PFSK-1 (cell line): ENCODE measurements around the gene COL4A6.

Experiments
- FOXP2 ChIP-seq: optimal IDR thresholded peaks from 2 replicates; pipeline ENCODE3; 2011; ENCODE audit warnings: borderline replicate concordance, control low read depth, inconsistent platforms; ENCODE audit not compliant: insufficient read depth; ENCODE audit errors: extremely low read length, extremely low read depth
- POLR2AphosphoS5 ChIP-seq: IDR thresholded peaks from 2 replicates; pipeline ENCODE4 v1.6.1; 2012; ENCODE audit warnings: low read depth, mild to moderate bottlenecking, control low read depth, low read length, moderate library complexity
- REST ChIP-seq, 2 experiments: IDR thresholded peaks; 2 replicates each; pipeline versions ENCODE4 v1.6.1 to v1.8.0; 2011 to 2012; ENCODE audit warnings: low read depth in 2 of 2, low read length in 2 of 2, control low read depth in 1 of 2, inconsistent platforms in 1 of 2, mild to moderate bottlenecking in 1 of 2, moderate library complexity in 1 of 2; ENCODE audit not compliant: insufficient read depth in 1 of 2
- SIN3A ChIP-seq: IDR thresholded peaks from 2 replicates; pipeline ENCODE4 v1.6.1; 2012; ENCODE audit warnings: mild to moderate bottlenecking, low read length, moderate library complexity, borderline replicate concordance; ENCODE audit not compliant: insufficient read depth
- TAF1 ChIP-seq: IDR thresholded peaks from 2 replicates; pipeline ENCODE4 v1.6.1; 2012; ENCODE audit warnings: low read length, control low read depth, borderline replicate concordance; ENCODE audit not compliant: insufficient read depth

Gene COL4A6

GRCh38 chrX:108331126-108331909 lies 106.9 kb downstream of the COL4A6 start:
- TF ChIP-seq REST (IDR thresholded peaks at IDR 0.05; ENCODE audit: insufficient read depth in 1 of 2, low read depth in 2 of 2, low read length in 2 of 2) (no peak), FOXP2 (no peak), TAF1 (no peak), POLR2AphosphoS5 (no peak), SIN3A (no peak)

- TF ChIP-seq POLR2AphosphoS5 = no peak
- no peak for TF ChIP-seq FOXP2
- TF ChIP-seq TAF1 = no peak
- TF ChIP-seq SIN3A = no peak
- no peak for TF ChIP-seq REST (IDR thresholded peaks at IDR 0.05; ENCODE audit: insufficient read depth in 1 of 2, low read depth in 2 of 2, low read length in 2 of 2)
Measured at GRCh38 chrX:108323751-108324150, 114.5 kb downstream of the COL4A6 start.

- no peak for TF ChIP-seq TAF1
- TF ChIP-seq FOXP2 = no peak
- no peak for TF ChIP-seq SIN3A
- TF ChIP-seq POLR2AphosphoS5 = no peak
- no peak for TF ChIP-seq REST (IDR thresholded peaks at IDR 0.05; ENCODE audit: insufficient read depth in 1 of 2, low read depth in 2 of 2, low read length in 2 of 2)
Measured at GRCh38 chrX:108322234-108322633, 116.0 kb downstream of the COL4A6 start.

- TF ChIP-seq POLR2AphosphoS5 (no peak), FOXP2 (no peak), TAF1 (no peak), REST (IDR thresholded peaks at IDR 0.05; ENCODE audit: insufficient read depth in 1 of 2, low read depth in 2 of 2, low read length in 2 of 2) (no peak), SIN3A (no peak)
Measured at GRCh38 chrX:108316456-108316855, 121.8 kb downstream of the COL4A6 start.
